IMR-90 (cell line): ENCODE data around the gene MYL2. TPM values are rescaled to one million over a fixed set of nuclear protein-coding genes. Genes with fewer than 3 reads are reported as not detected.

Experiments used
- ATAC-seq: fragments of 200-7000 bp; cut with Tn5 transposase; 2 replicates; pipeline ENCODE4 v1.9.1; 2020; ENCODE audit warnings: low read depth, mild to moderate bottlenecking, moderate library complexity
- BruUV-seq: library from RNA; stranded (reverse); fragments of 400-500 nt; replicated peaks from 2 replicates; lab custom pipeline; 2021; lab: Mats Ljungman, UMichigan
- CTCF ChIA-PET: fragments of 300-600 bp; formaldehyde crosslinking; extraction: SDS; loops from one replicate; lab custom pipeline; 2021; ENCODE audit warnings: antibody characterized with exemption; lab: Yijun Ruan, JAX
- POLR2A ChIA-PET: fragments of 300-600 bp; sonication (Branson Sonifier 250); formaldehyde crosslinking; loops from one replicate; lab custom pipeline; 2022; ENCODE audit warnings: antibody characterized with exemption; ENCODE audit not compliant: unreplicated experiment; lab: Charles Lee
- DNase-seq: peaks from one replicate; pipeline ENCODE4 v3.0.0; 2013
- H2AFZ ChIP-seq: replicated peaks from 2 replicates; pipeline ENCODE3; 2013; ENCODE audit warnings: low read length, mild to moderate bottlenecking; ENCODE audit not compliant: poor library complexity
- H2AK5ac ChIP-seq: 2 replicates; pipeline ENCODE4 v1.6.1; 2013; ENCODE audit warnings: low read depth, low read length, inconsistent platforms
- H2AK9ac ChIP-seq: replicated peaks from 2 replicates; pipeline ENCODE3; 2013; ENCODE audit warnings: mild to moderate bottlenecking, low read depth, low read length, moderate library complexity; ENCODE audit not compliant: poor library complexity
- H2BK120ac ChIP-seq: 2 replicates; pipeline ENCODE4 v1.6.1; 2013; ENCODE audit warnings: low read depth, low read length, inconsistent platforms
- H2BK15ac ChIP-seq: 3 replicates; pipeline ENCODE4 v1.6.1; 2013; ENCODE audit warnings: low read depth, low read length, inconsistent platforms
- H2BK20ac ChIP-seq: 2 replicates; pipeline ENCODE4 v1.6.1; 2013; ENCODE audit warnings: low read depth, mild to moderate bottlenecking, inconsistent platforms, low read length, moderate library complexity
- H2BK5ac ChIP-seq: 2 replicates; pipeline ENCODE4 v1.6.1; 2013; ENCODE audit warnings: mild to moderate bottlenecking, low read depth, low read length, inconsistent platforms; ENCODE audit not compliant: poor library complexity, severe bottlenecking
- H3K14ac ChIP-seq: replicated peaks from 2 replicates; pipeline ENCODE4 v1.6.1; 2013; ENCODE audit warnings: low read depth, low read length, inconsistent platforms
- H3K18ac ChIP-seq: 2 replicates; pipeline ENCODE4 v1.6.1; 2013; ENCODE audit warnings: low read depth, low read length, control low read depth
- H3K23ac ChIP-seq: 2 replicates; pipeline ENCODE4 v1.6.1; 2013; ENCODE audit warnings: low read depth, low read length, inconsistent platforms
- H3K27ac ChIP-seq: 2 replicates; pipeline ENCODE4 v1.5.1; 2013; ENCODE audit warnings: mild to moderate bottlenecking, control low read depth, low read length; ENCODE audit not compliant: insufficient read depth
- H3K27me3 ChIP-seq: 2 replicates; pipeline ENCODE4 v1.6.1; 2013; ENCODE audit warnings: low read length; ENCODE audit not compliant: control insufficient read depth, insufficient read depth
- H3K36me3 ChIP-seq: 2 replicates; pipeline ENCODE4 v1.6.1; 2013; ENCODE audit warnings: low read length, mixed read lengths; ENCODE audit not compliant: control insufficient read depth, insufficient read depth
- H3K4ac ChIP-seq: 2 replicates; pipeline ENCODE4 v1.6.1; 2013; ENCODE audit warnings: low read depth, low read length, inconsistent platforms
- H3K4me1 ChIP-seq: 2 replicates; pipeline ENCODE4 v1.6.1; 2013; ENCODE audit warnings: low read length, mixed read lengths; ENCODE audit not compliant: control insufficient read depth, insufficient read depth
- H3K4me2 ChIP-seq: 2 replicates; pipeline ENCODE4 v1.6.1; 2013; ENCODE audit warnings: low read depth, mild to moderate bottlenecking, control low read depth, low read length, moderate library complexity
- H3K4me3 ChIP-seq: 2 replicates; pipeline ENCODE4 v1.5.1; 2013; ENCODE audit warnings: low read depth, mild to moderate bottlenecking, control low read depth, low read length, moderate library complexity; ENCODE audit not compliant: insufficient read depth
- H3K56ac ChIP-seq: 2 replicates; pipeline ENCODE4 v1.6.1; 2013; ENCODE audit warnings: low read length, inconsistent platforms; ENCODE audit not compliant: insufficient read depth; ENCODE audit errors: extremely low read depth
- H3K79me1 ChIP-seq, 2 experiments: 2 replicates each; pipeline ENCODE4 v1.6.1; 2013; ENCODE audit warnings: low read length in 2 of 2, inconsistent platforms in 1 of 2, low read depth in 1 of 2
- H3K9ac ChIP-seq: 2 replicates; pipeline ENCODE4 v1.6.1; 2013; ENCODE audit warnings: low read depth, low read length, control low read depth
- H3K9me1 ChIP-seq: 2 replicates; pipeline ENCODE4 v1.6.1; 2013; ENCODE audit warnings: low read length, inconsistent platforms; ENCODE audit not compliant: insufficient read depth
- H3K9me3 ChIP-seq: 2 replicates; pipeline ENCODE4 v1.6.1; 2013; ENCODE audit warnings: low read length; ENCODE audit not compliant: control insufficient read depth, insufficient read depth
- H4K20me1 ChIP-seq: 2 replicates; pipeline ENCODE4 v1.6.1; 2013; ENCODE audit warnings: low read length, inconsistent platforms; ENCODE audit not compliant: insufficient read depth
- H4K5ac ChIP-seq: 2 replicates; pipeline ENCODE4 v1.6.1; 2013; ENCODE audit warnings: mild to moderate bottlenecking, low read depth, low read length, control low read depth
- H4K8ac ChIP-seq, 2 experiments: 2 replicates each; pipeline ENCODE4 v1.6.1; 2013; ENCODE audit warnings: low read depth in 2 of 2, low read length in 2 of 2, control low read depth in 1 of 2, inconsistent platforms in 1 of 2
- H4K91ac ChIP-seq: 2 replicates; pipeline ENCODE4 v1.6.1; 2013; ENCODE audit warnings: low read depth, low read length, inconsistent platforms; ENCODE audit not compliant: insufficient read depth
- BHLHE40 ChIP-seq: fragments of 150-350 bp; IDR thresholded peaks from 2 replicates; pipeline ENCODE4 v1.6.1; 2016; ENCODE audit warnings: mild to moderate bottlenecking, low read depth, low read length
- FOS ChIP-seq: fragments of 150-350 bp; IDR thresholded peaks from 2 replicates; pipeline ENCODE4 v1.6.1; 2016; ENCODE audit warnings: low read depth, low read length
- WGBS, 2 experiments: methylation state at CpG; one replicate each; pipeline versions ENCODE4 v1.1.5 to v1.1.7; 2013; ENCODE audit warnings: missing lambda C conversion rate in 2 of 2; ENCODE audit not compliant: insufficient read length in 1 of 2; ENCODE audit errors: extremely low coverage in 2 of 2; 5-methylcytosine and 5-hydroxymethylcytosine counted together
- dilution Hi-C: fragments of 300-500 bp; cut with HindIII; formaldehyde crosslinking; loops from one replicate; pipeline ENCODE4 v1.14.3; 2018; ENCODE audit warnings: low sequenced_read_pairs; ENCODE audit not compliant: unreplicated experiment
- in situ Hi-C: fragments of 300-500 bp; cut with MboI; formaldehyde crosslinking; loops from 3 replicates; pipeline ENCODE4 v1.14.3; 2019; ENCODE audit warnings: low sequenced_read_pairs, inconsistent platforms, mixed read lengths
- intact Hi-C: fragments of 100-400 bp; cut with micrococcal nuclease; formaldehyde crosslinking; loops from 2 replicates; pipeline ENCODE4 v1.10.0; 2022
- polyA plus RNA-seq, 3 experiments: library from polyadenylated mRNA; depleted of rRNA; stranded (reverse); fragments of >200 nt; gene quantifications; 2 replicates each; pipeline ENCODE4 v1.2.3, GENCODE V29; 2012; ENCODE audit warnings: low replicate concordance in 1 of 3
- total RNA-seq: library from RNA; depleted of rRNA; stranded (reverse); fragments of >200 nt; gene quantifications from 2 replicates; pipeline ENCODE4 v1.2.3, GENCODE V29; 2012

Gene MYL2
- total and polyA plus RNA-seq, 2 of the 4 experiments (the other 2 are of a cell fraction) = not detected

- Histone ChIP-seq H2BK20ac (no peak overlapping the region), H2AFZ (no peak overlapping the region), H2BK120ac (no peak overlapping the region), H3K9ac (no peak overlapping the region), H3K9me1 (no peaks in the 10 kb centered on the region), H4K20me1 (no peaks in the 10 kb centered on the region), H4K8ac (no peak overlapping the region), H3K4ac (no peak overlapping the region), H3K4me2 (no peak overlapping the region), H2BK5ac (no peak overlapping the region), H3K23ac (no peak overlapping the region), H3K4me1 (no peaks in the 10 kb centered on the region), H3K79me1 (no peaks in the 10 kb centered on the region), H2AK9ac (no peak overlapping the region), H4K5ac (no peak overlapping the region), H3K4me3 (no peak overlapping the region), H3K14ac (no peak overlapping the region), H3K56ac (no peak overlapping the region), H4K91ac (no peak overlapping the region), H3K9me3 (no peaks in the 10 kb centered on the region), H3K27ac (no peak overlapping the region), H3K27me3 (no peaks in the 10 kb centered on the region), H3K18ac (no peak overlapping the region), H2BK15ac (no peak overlapping the region), H3K36me3 (no peaks in the 10 kb centered on the region), H2AK5ac (no peak overlapping the region)
- CTCF ChIA-PET = interaction anchor here (1.9 kb wide), 1 partner anchor 19 kb away, joined by 4 read pairs; no protein-coding TSS in a partner anchor
- in situ Hi-C loops (no loop called here), dilution Hi-C loops (no loop called here), intact Hi-C loops (no loop called here)
- DNase-seq (no peak), ATAC-seq (no peak)
- no TSS peak for BruUV-seq
- 60% methylated on average over 1 of the region's 3 CpGs; no CpG with 5 or more reads in 1 of the 2 experiments for WGBS, 2 experiments
- TF ChIP-seq BHLHE40 (no peak), FOS (no peak)
- POLR2A ChIA-PET = no interaction called here
Observed at GRCh38 chr12:110869026-110869425, 51.4 kb downstream of the MYL2 start.
